H9 (cell line): Measurements from ENCODE around the gene DGKB. TPM values are rescaled to one million over a fixed set of nuclear protein-coding genes. Genes with fewer than 3 reads are reported as not detected.

ENCODE experiments used
- DNase-seq: peaks from one replicate; pipeline ENCODE4 v3.0.0-alpha.2; 2017
- H2AFZ ChIP-seq: one replicate; pipeline ENCODE4 v1.6.1; 2013; ENCODE audit warnings: mild to moderate bottlenecking, low read length, control low read depth, moderate library complexity
- H2AK5ac ChIP-seq: 2 replicates; pipeline ENCODE4 v1.6.1; 2013; ENCODE audit warnings: low read length, control low read depth, mixed read lengths; ENCODE audit not compliant: insufficient read length
- H2BK120ac ChIP-seq: one replicate; pipeline ENCODE4 v1.6.1; 2013; ENCODE audit warnings: low read depth, mild to moderate bottlenecking, low read length, control low read depth, inconsistent platforms; ENCODE audit not compliant: poor library complexity, severe bottlenecking
- H2BK12ac ChIP-seq: 2 replicates; pipeline ENCODE4 v1.6.1; 2013; ENCODE audit warnings: low read length, control low read depth, mixed read lengths, low read depth; ENCODE audit not compliant: insufficient read length
- H2BK15ac ChIP-seq: 2 replicates; pipeline ENCODE4 v1.6.1; 2013; ENCODE audit warnings: low read depth, low read length, control low read depth
- H2BK20ac ChIP-seq: one replicate; pipeline ENCODE4 v1.6.1; 2013; ENCODE audit warnings: low read depth, mild to moderate bottlenecking, low read length, control low read depth, inconsistent platforms; ENCODE audit not compliant: poor library complexity, severe bottlenecking
- H2BK5ac ChIP-seq: 2 replicates; pipeline ENCODE4 v1.6.1; 2013; ENCODE audit warnings: low read length, control low read depth, mixed read lengths; ENCODE audit not compliant: insufficient read length
- H3K14ac ChIP-seq: 2 replicates; pipeline ENCODE4 v1.6.1; 2013; ENCODE audit warnings: low read length, control low read depth; ENCODE audit not compliant: insufficient read depth
- H3K18ac ChIP-seq: 2 replicates; pipeline ENCODE4 v1.6.1; 2013; ENCODE audit warnings: low read depth, mild to moderate bottlenecking, mixed read lengths, low read length, control low read depth; ENCODE audit not compliant: insufficient read length
- H3K23ac ChIP-seq: 2 replicates; pipeline ENCODE4 v1.6.1; 2013; ENCODE audit warnings: low read length, control low read depth, mixed read lengths, low read depth; ENCODE audit not compliant: insufficient read length
- H3K23me2 ChIP-seq: 2 replicates; pipeline ENCODE4 v1.6.1; 2013; ENCODE audit warnings: low read depth, mild to moderate bottlenecking, mixed read lengths, low read length, control low read depth; ENCODE audit not compliant: insufficient read length, poor library complexity, severe bottlenecking
- H3K27ac ChIP-seq: 2 replicates; pipeline ENCODE4 v1.5.1; 2013; ENCODE audit warnings: low read length, control low read depth, mixed read lengths, low read depth; ENCODE audit not compliant: insufficient read length
- H3K27me3 ChIP-seq: 2 replicates; pipeline ENCODE4 v1.6.1; 2013; ENCODE audit warnings: low read length, control low read depth, inconsistent platforms; ENCODE audit not compliant: insufficient read depth
- H3K4ac ChIP-seq: 2 replicates; pipeline ENCODE4 v1.6.1; 2013; ENCODE audit warnings: low read depth, mild to moderate bottlenecking, control low read depth, inconsistent platforms, low read length, moderate library complexity
- H3K4me1 ChIP-seq: 2 replicates; pipeline ENCODE4 v1.6.1; 2013; ENCODE audit warnings: low read length, control low read depth, inconsistent platforms; ENCODE audit not compliant: insufficient read depth
- H3K4me2 ChIP-seq: 2 replicates; pipeline ENCODE4 v1.6.1; 2013; ENCODE audit warnings: low read length, control low read depth, mixed read lengths; ENCODE audit not compliant: insufficient read length, insufficient read depth
- H3K56ac ChIP-seq: 2 replicates; pipeline ENCODE4 v1.6.1; 2013; ENCODE audit warnings: low read depth, mild to moderate bottlenecking, mixed read lengths, low read length, control low read depth; ENCODE audit not compliant: insufficient read length
- H3K79me1 ChIP-seq: 2 replicates; pipeline ENCODE4 v1.6.1; 2013; ENCODE audit warnings: low read depth, mild to moderate bottlenecking, moderate library complexity, low read length, control low read depth, inconsistent platforms; ENCODE audit not compliant: insufficient read depth, poor library complexity, severe bottlenecking
- H3K79me2 ChIP-seq: 2 replicates; pipeline ENCODE4 v1.6.1; 2013; ENCODE audit warnings: low read length, control low read depth, inconsistent platforms; ENCODE audit not compliant: insufficient read depth
- H3K9ac ChIP-seq: 2 replicates; pipeline ENCODE4 v1.6.1; 2013; ENCODE audit warnings: low read length, control low read depth, mixed read lengths; ENCODE audit not compliant: insufficient read length; ENCODE audit errors: extremely low read depth
- H3K9me3 ChIP-seq: one replicate; pipeline ENCODE4 v1.6.1; 2013; ENCODE audit warnings: low read depth, low read length, inconsistent platforms; ENCODE audit not compliant: control insufficient read depth
- H3T11ph ChIP-seq: one replicate; pipeline ENCODE4 v1.6.1; 2013; ENCODE audit warnings: mild to moderate bottlenecking, low read length, control low read depth, inconsistent platforms
- H4K20me1 ChIP-seq: one replicate; pipeline ENCODE4 v1.6.1; 2013; ENCODE audit not compliant: control insufficient read depth, insufficient read length, insufficient read depth
- H4K5ac ChIP-seq: 2 replicates; pipeline ENCODE4 v1.6.1; 2013; ENCODE audit warnings: low read depth, mild to moderate bottlenecking, mixed read lengths, low read length, control low read depth; ENCODE audit not compliant: insufficient read length
- H4K8ac ChIP-seq: replicated peaks from 2 replicates; pipeline ENCODE4 v1.6.1; 2013; ENCODE audit warnings: low read length, control low read depth, mixed read lengths, low read depth; ENCODE audit not compliant: insufficient read length
- H4K91ac ChIP-seq: 2 replicates; pipeline ENCODE4 v1.6.1; 2013; ENCODE audit warnings: low read depth, mild to moderate bottlenecking, moderate library complexity, mixed read lengths, low read length, control low read depth; ENCODE audit not compliant: insufficient read length
- H3K27ac Mint-ChIP-seq, 3 experiments: 2 replicates in 2 of 3; 3 replicates in 1 of 3; pipeline ENCODE4 v1.8.0; 2020 to 2021; ENCODE audit warnings: mixed read lengths in 3 of 3, mild to moderate bottlenecking in 1 of 3, moderate library complexity in 1 of 3
- H3K27me3 Mint-ChIP-seq: 2 replicates; pipeline ENCODE4 v1.8.0; 2021; ENCODE audit warnings: low read depth, mild to moderate bottlenecking, moderate library complexity, mixed read lengths
- H3K36me3 Mint-ChIP-seq, 3 experiments: 2 replicates in 2 of 3; 3 replicates in 1 of 3; pipeline ENCODE4 v1.8.0; 2020 to 2021; ENCODE audit warnings: low read depth in 3 of 3, mixed read lengths in 3 of 3; ENCODE audit not compliant: insufficient read depth in 1 of 3
- H3K4me1 Mint-ChIP-seq, 2 experiments: 2 replicates each; pipeline ENCODE4 v1.8.0; 2020; ENCODE audit warnings: mixed read lengths in 2 of 2
- H3K4me3 Mint-ChIP-seq, 2 experiments: 2 replicates in 1 of 2; 3 replicates in 1 of 2; pipeline ENCODE4 v1.8.0; 2020 to 2021; ENCODE audit warnings: mild to moderate bottlenecking in 2 of 2, mixed read lengths in 2 of 2, moderate library complexity in 1 of 2
- H3K9me3 Mint-ChIP-seq, 2 experiments: 2 replicates in 1 of 2; 3 replicates in 1 of 2; pipeline ENCODE4 v1.8.0; 2020; ENCODE audit warnings: mild to moderate bottlenecking in 2 of 2, mixed read lengths in 2 of 2, moderate library complexity in 1 of 2
- WGBS: extraction: QIAGEN DNeasy Blood & Tissue Kit; methylation state at CpG from one replicate; pipeline ENCODE4 v1.1.7; 2013; ENCODE audit warnings: missing lambda C conversion rate, low lambda C conversion rate, mixed read lengths; ENCODE audit not compliant: insufficient read length; ENCODE audit errors: extremely low coverage; 5-methylcytosine and 5-hydroxymethylcytosine counted together
- total RNA-seq: library from RNA; stranded (reverse); gene quantifications from 2 replicates; pipeline ENCODE4 v1.2.1, GENCODE V29; 2021
- TF ChIP-seq, protein P1 (sequence below): fragments of 200-600 bp; sonication (generic); conservative IDR thresholded peaks from 3 replicates; pipeline ENCODE4 v1.8.0; 2021; ENCODE audit warnings: antibody characterized with exemption, mild to moderate bottlenecking

DGKB gene
- total RNA-seq, 1 experiment from 2014 or later = 0.26 TPM

DNA sequence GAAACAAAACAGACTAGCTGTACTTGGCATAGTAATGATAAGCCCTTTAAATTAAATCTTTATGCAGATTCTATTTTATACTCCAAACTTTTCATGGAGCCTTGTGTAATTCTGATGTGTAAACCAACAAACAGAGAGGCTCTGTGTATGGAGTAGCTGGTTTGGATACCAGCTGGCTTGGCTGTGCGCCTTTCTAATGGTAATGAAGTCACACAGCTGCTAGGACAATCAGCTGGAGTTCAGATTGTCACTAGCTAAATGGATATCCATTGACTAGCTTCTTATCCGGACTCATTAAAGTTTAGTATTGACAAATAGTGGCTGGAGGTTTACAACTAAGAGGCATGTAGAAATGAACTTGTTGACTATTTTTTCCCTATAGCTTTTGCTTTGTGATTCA, 398.4 kb downstream of the DGKB start:
- Histone ChIP-seq H3K18ac (no peak overlapping the region), H3K27me3 (no peaks in the 10 kb centered on the region), H3K9me3 (no peaks in the 10 kb centered on the region), H3K56ac (no peak overlapping the region), H2BK15ac (no peak overlapping the region), H3K9ac (no peak overlapping the region), H2BK12ac (no peak overlapping the region), H3K4me1 (no peaks in the 10 kb centered on the region; the same call in 1 of the 2 replicates), H3K14ac (no peak overlapping the region), H2AFZ (no peak overlapping the region), H4K8ac (no peak overlapping the region), H4K91ac (no peak overlapping the region), H2BK20ac (no peak overlapping the region), H3K23me2 (no peaks in the 10 kb centered on the region), H2BK120ac (no peak overlapping the region), H3T11ph (no peak overlapping the region), H4K5ac (no peak overlapping the region), H3K4me2 (no peak overlapping the region), H3K79me1 (no peaks in the 10 kb centered on the region), H4K20me1 (no peaks in the 10 kb centered on the region), H3K27ac (no peak overlapping the region), H3K23ac (no peak overlapping the region), H2BK5ac (no peak overlapping the region), H3K79me2 (no peaks in the 10 kb centered on the region), H3K4ac (no peak overlapping the region), H2AK5ac (no peak overlapping the region)
- H3K9me3 Mint-ChIP-seq = peaks cover 0 to 3% of the 10 kb centered on the region in 2 experiments; a peak in 2 of 5 replicates
- H3K4me3 Mint-ChIP-seq = no peak overlapping the region
- no peak overlapping the region for H3K27ac Mint-ChIP-seq
- peaks cover 0 to 7% (median 0%) of the 10 kb centered on the region in 3 experiments; a peak in 2 of 7 replicates for H3K36me3 Mint-ChIP-seq
- DNase-seq = peak; percentile 38
- no peaks in the 10 kb centered on the region for H3K27me3 Mint-ChIP-seq
- TF ChIP-seq, protein P1, sequence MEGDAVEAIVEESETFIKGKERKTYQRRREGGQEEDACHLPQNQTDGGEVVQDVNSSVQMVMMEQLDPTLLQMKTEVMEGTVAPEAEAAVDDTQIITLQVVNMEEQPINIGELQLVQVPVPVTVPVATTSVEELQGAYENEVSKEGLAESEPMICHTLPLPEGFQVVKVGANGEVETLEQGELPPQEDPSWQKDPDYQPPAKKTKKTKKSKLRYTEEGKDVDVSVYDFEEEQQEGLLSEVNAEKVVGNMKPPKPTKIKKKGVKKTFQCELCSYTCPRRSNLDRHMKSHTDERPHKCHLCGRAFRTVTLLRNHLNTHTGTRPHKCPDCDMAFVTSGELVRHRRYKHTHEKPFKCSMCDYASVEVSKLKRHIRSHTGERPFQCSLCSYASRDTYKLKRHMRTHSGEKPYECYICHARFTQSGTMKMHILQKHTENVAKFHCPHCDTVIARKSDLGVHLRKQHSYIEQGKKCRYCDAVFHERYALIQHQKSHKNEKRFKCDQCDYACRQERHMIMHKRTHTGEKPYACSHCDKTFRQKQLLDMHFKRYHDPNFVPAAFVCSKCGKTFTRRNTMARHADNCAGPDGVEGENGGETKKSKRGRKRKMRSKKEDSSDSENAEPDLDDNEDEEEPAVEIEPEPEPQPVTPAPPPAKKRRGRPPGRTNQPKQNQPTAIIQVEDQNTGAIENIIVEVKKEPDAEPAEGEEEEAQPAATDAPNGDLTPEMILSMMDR = no peak
- peaks cover 17 to 19% of the 10 kb centered on the region in 2 experiments for H3K4me1 Mint-ChIP-seq
- no CpG with 5 or more reads among the region's 2 CpGs for WGBS
